ENCODE measurements around the gene M1AP. TPM values are rescaled to one million over a fixed set of nuclear protein-coding genes. Genes with fewer than 3 reads are reported as not detected.

Gene M1AP
- total RNA-seq, 4 donors from 2014 or later = 0.81 TPM; not detected in 3

GRCh38 chr2:74527741-74528140 lies 120.4 kb downstream of the M1AP start:
- H3K27ac ChIP-seq = no peak overlapping the region
- H3K36me3 ChIP-seq = peaks cover 0 to 45% of the 10 kb centered on the region in 2 donors
- no peak overlapping the region for H3K4me3 ChIP-seq
- 92 to 95% methylated on average over 3 to 5 of the region's 9 CpGs for WGBS, 2 donors (ENCODE audit: low coverage in 1 of 2)
- H3K27me3 ChIP-seq = no peaks in the 10 kb centered on the region
- peaks cover 2 to 44% (median 15%) of the 10 kb centered on the region in 3 donors for H3K4me1 ChIP-seq
- ATAC-seq = no peak
- no peaks in the 10 kb centered on the region for H3K9me3 ChIP-seq
- TF ChIP-seq CTCF (IDR thresholded peaks at IDR 0.05) (no peak), EP300 (IDR thresholded peaks at IDR 0.05) (no peak), POLR2A (IDR thresholded peaks at IDR 0.05) (no peak), POLR2AphosphoS5 (IDR thresholded peaks at IDR 0.05) (no peak)

GRCh38 chr2:74526649-74527230 lies 121.4 kb downstream of the M1AP start:
- H3K4me3 ChIP-seq = no peak overlapping the region
- peaks cover 2 to 36% (median 15%) of the 10 kb centered on the region in 3 donors for H3K4me1 ChIP-seq
- no peaks in the 10 kb centered on the region for H3K9me3 ChIP-seq
- no peak overlapping the region for H3K27ac ChIP-seq
- TF ChIP-seq POLR2AphosphoS5 (IDR thresholded peaks at IDR 0.05) = no peak
- no peak for TF ChIP-seq CTCF (IDR thresholded peaks at IDR 0.05)
- no peak for TF ChIP-seq EP300 (IDR thresholded peaks at IDR 0.05)
- TF ChIP-seq POLR2A (IDR thresholded peaks at IDR 0.05) = no peak
- no peaks in the 10 kb centered on the region for H3K27me3 ChIP-seq
- 83 to 96% methylated on average over 1 to 5 of the region's 11 CpGs for WGBS, 2 donors (ENCODE audit: low coverage in 1 of 2)
- ATAC-seq = no peak
- H3K36me3 ChIP-seq = peaks cover 0 to 35% of the 10 kb centered on the region in 2 donors

- peaks cover 5% of the 10 kb centered on the region for H3K27me3 ChIP-seq
- no peak within 1 kb of the TSS for H3K27ac ChIP-seq
- H3K36me3 ChIP-seq = peaks cover 0 to 31% of the 10 kb centered on the region in 2 donors
- H3K4me3 ChIP-seq = no peak within 1 kb of the TSS
- H3K9me3 ChIP-seq = no peaks in the 10 kb centered on the region
- H3K4me1 ChIP-seq = peaks cover 2 to 28% (median 10%) of the 10 kb centered on the region in 3 donors
- TF ChIP-seq CTCF (IDR thresholded peaks at IDR 0.05) (no peak), POLR2A (IDR thresholded peaks at IDR 0.05) (no peak), EP300 (IDR thresholded peaks at IDR 0.05) (no peak), POLR2AphosphoS5 (IDR thresholded peaks at IDR 0.05) (no peak)
- WGBS, 2 donors (ENCODE audit: low coverage in 1 of 2) = 92 to 94% methylated on average over 6 to 10 of the region's 11 CpGs
- ATAC-seq = no peak
Measured at GRCh38 chr2:74525717-74526648, 122.1 kb downstream of the M1AP start, which contains the start of gene DQX1. TSS of gene DQX1 (minus strand) at chr2:74526231. CDS start at chr2:74525729, 502 bp downstream.

- TF ChIP-seq EP300 (IDR thresholded peaks at IDR 0.05) (no peak), CTCF (IDR thresholded peaks at IDR 0.05) (no peak), POLR2AphosphoS5 (IDR thresholded peaks at IDR 0.05) (no peak), POLR2A (IDR thresholded peaks at IDR 0.05) (no peak)
- ATAC-seq = no peak
- 96% methylated on average over 6 of the region's 10 CpGs; no CpG with 5 or more reads in 1 of the 2 donors for WGBS, 2 donors (ENCODE audit: low coverage in 1 of 2)
- no peak overlapping the region for H3K4me3 ChIP-seq
- H3K27ac ChIP-seq = no peak overlapping the region
- peaks cover 0 to 31% of the 10 kb centered on the region in 2 donors for H3K36me3 ChIP-seq
- peaks cover 2 to 20% (median 6%) of the 10 kb centered on the region in 3 donors for H3K4me1 ChIP-seq
- H3K9me3 ChIP-seq = no peaks in the 10 kb centered on the region
- H3K27me3 ChIP-seq = peaks cover 14% of the 10 kb centered on the region
Measured at GRCh38 chr2:74524955-74525716, 123.0 kb downstream of the M1AP start.
